ENCODE measurements around the gene EML6.

EML6 gene

DNA sequence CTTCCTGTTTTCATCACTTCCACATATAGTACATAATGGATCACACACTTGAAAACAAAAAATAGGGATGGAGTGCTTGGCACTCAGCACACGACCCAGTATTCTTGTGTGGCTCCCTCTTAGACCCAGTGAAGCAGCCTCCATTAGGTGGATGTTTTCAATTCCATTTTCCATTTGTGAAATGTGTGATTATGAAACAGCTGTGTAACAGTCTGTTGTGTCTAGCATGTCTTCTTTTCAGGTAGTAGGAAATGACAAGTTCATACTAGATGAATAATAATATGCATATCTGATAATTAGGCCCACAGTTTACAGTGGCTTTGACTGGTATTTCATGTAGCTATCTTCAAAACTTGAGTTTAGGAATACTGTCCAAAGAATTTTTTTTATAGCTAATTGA is 35.5 kb downstream of the EML6 start:
- DNase-seq (ENCODE audit: low read depth): no peak

DNA sequence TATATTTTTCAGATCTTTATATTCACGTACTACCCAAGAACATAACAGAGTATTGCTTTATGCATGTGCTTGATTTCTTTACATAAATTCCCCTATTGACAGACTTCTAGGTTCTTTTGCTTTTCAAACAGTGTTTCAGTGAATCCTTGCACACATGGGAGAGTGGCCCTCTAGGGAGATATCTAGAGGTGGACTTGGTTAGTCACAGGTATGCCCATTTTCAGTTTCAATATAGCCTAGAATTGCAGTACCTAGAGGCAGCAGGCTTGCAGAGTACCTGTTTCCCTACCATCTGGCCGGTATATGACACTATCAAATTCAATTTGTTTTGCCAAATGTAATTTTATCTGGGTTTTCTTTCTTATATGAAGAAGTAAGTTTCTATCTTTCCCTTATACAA is 36.8 kb downstream of the EML6 start:
- no peak for DNase-seq (ENCODE audit: low read depth)

GRCh38 chr2:54763636-54764291 is 40.3 kb downstream of the EML6 start:
- DNase-seq (ENCODE audit: low read depth): no peak

DNA sequence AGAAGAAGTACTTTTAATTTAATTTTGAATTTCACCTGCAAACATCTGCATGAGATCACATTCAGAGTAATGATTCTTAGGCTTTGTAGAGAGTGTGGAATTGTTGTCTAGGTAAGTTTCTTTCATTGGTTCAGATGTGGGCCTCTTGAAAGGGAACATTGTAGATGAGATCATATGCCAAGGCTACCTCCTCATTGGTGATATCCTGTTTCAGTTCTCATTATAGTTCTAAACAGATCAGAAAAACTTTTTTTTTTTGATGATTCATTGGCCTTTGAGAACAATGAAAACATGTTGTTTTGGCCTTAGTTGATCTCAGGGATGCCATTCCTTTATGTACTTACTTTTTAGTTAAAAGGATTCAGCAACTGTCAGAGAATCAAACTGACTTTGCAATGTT is 44.5 kb downstream of the EML6 start:
- no peak for DNase-seq (ENCODE audit: low read depth)

- DNase-seq (ENCODE audit: low read depth): no peak
Observed at GRCh38 chr2:54768772-54769428, 45.4 kb downstream of the EML6 start.

GRCh38 chr2:54770211-54770610 is 46.7 kb downstream of the EML6 start:
- no peak for DNase-seq (ENCODE audit: low read depth)

DNA sequence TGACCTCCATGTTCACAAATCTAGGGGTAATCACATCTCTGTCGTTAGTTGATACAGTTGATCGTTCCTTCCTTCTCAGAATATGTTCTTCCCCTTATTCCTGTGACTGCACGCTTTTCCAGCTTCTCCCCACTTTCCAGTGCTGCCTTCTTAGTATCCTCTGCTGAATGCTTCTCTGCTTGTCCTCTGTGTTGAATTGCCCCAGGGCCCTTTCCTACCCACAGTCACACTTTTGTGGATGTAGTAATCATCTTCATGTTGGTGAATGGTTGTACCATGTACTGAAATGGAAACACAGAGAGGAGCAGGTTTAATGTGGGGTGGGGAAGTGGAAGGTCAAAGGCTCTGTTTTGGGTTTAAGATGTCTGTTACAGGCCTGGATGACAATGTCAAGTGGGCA is 47.2 kb downstream of the EML6 start:
- DNase-seq (ENCODE audit: low read depth): no peak

DNA sequence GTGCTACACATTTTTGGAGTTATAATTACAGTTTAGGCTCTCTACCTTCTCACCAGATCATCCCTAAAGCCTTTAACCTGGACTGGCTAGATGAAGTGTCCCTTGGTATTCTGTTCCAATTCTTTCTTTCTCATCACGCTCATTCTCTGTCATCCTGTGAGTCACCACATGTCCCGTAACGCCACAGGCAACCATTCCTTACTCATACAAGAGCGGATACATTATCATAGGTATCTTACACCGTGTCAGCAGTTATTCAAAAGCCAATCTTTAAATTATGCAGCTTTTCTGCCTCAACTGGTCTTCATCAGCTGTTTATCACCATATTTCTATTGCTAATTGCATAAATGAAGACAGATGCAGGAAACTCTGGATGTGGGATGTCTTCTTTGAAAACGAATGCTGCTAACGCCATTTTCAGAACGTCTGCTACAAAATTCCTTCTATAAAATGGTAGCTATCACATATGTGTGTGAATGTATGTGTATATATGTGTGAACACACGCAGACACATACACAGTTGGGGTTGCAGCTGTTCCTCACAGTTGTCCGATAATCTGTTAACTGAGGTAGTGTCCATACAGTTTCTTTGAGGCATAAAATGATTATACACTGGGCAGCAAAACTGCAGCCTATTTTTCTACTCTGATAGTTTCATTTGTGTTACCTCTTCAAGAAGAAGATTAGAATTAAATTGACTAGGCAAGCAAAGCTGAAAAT is 47.9 kb downstream of the EML6 start:
- DNase-seq (ENCODE audit: low read depth): no peak

GRCh38 chr2:54772110-54772509 is 48.6 kb downstream of the EML6 start:
- DNase-seq (ENCODE audit: low read depth): no peak

DNA sequence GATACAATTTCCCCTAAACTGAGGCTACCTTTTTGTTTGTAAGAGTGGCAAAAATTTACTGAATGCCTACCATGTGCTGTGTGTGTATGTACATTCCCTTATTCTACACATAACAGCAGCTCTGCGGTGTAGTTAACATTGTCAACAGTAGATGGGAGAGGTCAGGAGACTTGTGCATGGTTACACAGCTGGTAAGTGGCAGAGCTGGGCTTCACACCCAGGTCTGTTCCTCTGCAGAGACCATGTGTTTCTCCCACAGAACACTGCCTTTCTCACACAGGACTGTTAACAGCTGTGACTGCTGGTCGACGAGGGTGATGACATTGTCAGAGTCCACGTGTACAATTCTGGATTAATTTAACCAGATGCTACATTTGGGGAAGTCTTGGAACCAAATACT is 49.1 kb downstream of the EML6 start:
- no peak for DNase-seq (ENCODE audit: low read depth)

GRCh38 chr2:54773233-54773632 is 49.8 kb downstream of the EML6 start:
- DNase-seq (ENCODE audit: low read depth): no peak

DNA sequence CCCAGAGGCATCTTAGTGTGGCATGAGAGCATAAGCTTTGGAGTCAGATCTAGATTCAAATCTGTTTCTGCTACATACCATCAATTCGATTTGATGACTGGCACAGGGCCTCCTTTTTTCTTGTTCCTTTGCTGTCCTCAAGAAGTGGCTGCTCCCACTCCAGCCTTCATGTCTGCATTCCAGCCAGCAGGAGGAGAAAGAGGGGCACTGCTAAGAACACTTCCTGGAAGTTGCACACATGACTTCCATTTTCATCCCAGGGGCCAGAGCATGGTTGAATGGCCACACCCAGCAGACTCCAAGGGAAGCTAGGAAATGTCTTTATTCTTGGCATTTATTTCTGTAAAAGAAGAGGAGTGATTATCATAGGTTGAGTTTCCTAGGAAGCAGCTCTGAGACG is 50.4 kb downstream of the EML6 start:
- DNase-seq (ENCODE audit: low read depth): no peak

GRCh38 chr2:54775710-54776109 is 52.2 kb downstream of the EML6 start:
- DNase-seq (ENCODE audit: low read depth): no peak

DNA sequence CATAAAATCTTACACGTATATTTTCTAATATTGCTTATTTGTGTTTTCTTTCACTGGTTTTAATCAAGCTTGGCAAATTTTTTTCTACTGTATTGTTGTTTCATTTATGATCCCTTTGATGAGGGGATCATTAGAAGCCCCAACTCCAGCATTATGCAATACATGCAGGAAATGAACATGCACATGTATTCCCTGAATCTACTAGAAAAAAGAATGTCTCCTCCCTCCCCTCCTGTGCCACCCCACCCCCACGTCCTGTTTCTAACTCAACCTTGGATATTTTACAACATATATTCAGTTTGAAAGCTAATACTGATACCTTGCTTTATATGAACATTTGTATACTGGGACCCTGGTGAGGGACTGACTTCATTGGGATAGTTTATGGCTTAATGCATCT is 53.0 kb downstream of the EML6 start:
- DNase-seq (ENCODE audit: low read depth): no peak

GRCh38 chr2:54783349-54783748 is 59.9 kb downstream of the EML6 start:
- no peak for DNase-seq (ENCODE audit: low read depth)

GRCh38 chr2:54787270-54787669 is 63.8 kb downstream of the EML6 start:
- no peak for DNase-seq (ENCODE audit: low read depth)

DNA sequence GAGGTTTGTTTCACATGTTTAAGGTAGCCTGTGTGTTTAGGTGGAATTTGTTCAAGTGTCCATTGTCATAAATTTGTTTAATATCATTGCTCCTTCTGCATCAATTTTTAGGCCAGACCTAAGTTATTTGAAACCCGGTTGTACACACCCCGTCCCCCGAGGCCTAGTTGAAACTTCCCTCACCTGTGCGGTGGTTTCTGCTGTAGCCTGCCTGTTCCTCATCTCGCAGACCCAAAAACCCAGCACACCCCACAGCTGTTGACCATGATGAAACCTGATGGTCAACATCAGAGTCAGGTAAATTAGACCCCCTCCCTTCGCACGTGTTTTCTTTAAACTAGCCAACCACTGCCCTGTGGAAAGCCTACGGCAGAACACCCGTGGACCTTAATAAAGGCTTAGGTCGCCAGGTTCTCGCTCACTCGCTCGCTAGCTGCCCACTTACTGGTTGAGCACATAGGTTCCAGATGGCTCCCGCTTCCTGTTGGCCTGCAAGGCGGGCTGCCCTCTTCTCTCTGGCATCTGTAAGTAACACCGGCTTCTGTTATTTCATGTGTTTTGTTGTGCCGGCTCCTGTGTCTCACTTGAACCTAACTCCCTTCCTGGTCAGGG is 64.4 kb downstream of the EML6 start:
- DNase-seq (ENCODE audit: low read depth): no peak

DNA sequence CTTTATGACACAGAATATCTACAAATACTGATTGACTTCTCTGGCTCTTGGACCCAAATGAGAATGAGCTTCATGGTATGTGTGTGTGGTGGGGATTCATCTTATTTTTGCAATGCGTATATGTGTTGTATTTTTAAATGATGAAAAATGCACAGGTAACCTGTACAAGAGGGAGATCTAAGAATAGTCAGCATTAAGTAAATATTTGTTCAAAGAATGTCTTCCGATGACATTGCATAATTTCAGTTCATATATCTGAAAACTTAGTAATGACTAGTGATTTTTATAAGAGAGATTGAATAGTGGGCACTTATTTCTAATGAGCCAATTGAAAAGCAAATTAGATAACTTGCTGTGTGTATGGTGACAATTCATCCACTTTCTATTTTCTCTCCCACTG is 66.4 kb downstream of the EML6 start:
- no peak for DNase-seq (ENCODE audit: low read depth)

DNA sequence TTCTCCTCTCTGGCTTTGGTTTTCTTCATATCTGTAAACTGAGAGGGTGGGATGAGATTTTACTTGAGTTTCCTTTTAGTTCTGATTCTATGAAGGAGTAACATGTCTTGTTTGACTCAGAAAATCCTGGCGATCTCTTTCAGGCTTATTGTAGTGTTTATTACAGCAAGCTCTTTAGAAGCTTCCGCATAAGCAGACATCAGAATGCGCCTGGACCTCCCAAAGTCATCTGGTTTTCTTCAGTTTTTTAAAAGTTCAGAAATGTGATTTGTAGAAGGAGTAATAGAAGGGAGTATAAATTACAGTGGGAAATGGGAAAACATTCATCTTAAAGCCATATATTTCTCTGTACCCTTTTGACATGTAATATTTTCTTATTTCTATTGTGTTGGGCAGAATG is 68.4 kb downstream of the EML6 start:
- DNase-seq (ENCODE audit: low read depth): no peak

DNA sequence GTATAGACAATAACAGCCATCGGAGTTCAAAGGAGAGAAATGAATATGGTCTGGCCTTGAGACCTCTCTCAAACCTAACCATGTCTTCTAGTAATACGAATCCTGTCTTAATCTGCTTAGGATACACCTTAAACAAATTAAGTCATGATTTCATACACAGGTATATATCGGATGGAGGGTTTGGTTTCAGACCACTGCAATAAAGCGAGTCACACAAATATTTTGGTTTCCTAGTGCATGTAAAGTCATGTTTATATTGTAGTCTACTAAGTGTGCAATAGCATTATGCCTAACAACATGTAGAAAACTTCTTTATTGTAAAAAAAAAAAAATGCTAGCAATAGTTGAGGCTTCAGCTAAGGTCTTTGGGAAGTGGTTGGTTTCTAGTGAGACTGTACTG is 73.8 kb downstream of the EML6 start:
- DNase-seq (ENCODE audit: low read depth): no peak

GRCh38 chr2:54801352-54801751 is 77.9 kb downstream of the EML6 start:
- DNase-seq (ENCODE audit: low read depth): no peak

DNA sequence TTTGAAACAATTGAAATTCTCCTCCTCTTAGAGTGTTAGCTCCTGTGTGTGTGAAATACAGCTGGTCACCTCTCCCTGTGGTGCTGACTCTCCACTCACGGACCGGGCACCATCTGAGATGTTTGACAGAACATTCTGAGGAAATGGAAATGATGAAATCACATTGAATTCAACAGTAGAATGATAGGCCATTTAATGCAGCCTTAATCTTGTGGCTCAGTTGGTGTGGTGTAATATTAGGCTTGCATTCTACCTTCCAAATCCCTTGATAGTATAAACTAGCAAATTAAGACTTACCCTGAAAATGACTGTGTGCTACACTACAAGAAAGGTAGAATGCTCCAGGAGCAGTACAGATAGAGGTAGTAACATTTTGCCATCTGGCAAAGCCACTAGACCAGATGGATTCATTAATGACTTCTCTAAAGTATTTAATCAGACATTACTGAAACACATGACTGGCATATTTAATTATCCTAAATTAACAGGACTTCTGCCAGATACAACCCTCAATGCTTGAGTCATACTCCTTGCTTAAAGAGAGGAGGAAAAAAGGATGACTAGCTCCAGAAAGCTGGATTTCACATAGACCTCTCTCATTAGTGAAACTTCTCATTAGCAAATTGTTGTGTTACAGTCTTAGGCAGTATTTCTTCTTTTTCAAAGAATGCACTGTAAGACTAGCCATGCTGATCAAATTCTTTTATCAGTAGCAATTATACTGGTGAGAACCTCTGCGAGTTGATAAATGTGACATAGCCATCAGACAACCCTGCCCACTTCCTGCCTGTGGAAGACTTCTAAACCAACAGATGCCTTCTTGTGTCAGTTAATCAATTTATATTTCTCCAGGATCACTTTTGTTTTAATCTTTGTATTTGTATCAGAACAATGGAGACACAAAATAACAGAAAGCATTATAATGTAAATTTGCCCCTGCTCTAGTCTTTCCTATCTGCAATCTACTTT is 80.6 kb downstream of the EML6 start:
- DNase-seq (ENCODE audit: low read depth): no peak

Measured in activated T-cell treated with anti-CD3 and anti-CD28 coated beads for 1 hour (primary cell).